Activated effector memory CD4-positive, alpha-beta T cell treated with anti-CD3 and anti-CD28 coated beads, Interleukin-2, amount 50 U/mL, for 16 hours (primary cell): ENCODE measurements around the gene PI4KB.

Source experiments
- DNase-seq: peaks from one replicate; pipeline ENCODE4 v3.0.0-alpha.2; 2020

PI4KB gene

DNA sequence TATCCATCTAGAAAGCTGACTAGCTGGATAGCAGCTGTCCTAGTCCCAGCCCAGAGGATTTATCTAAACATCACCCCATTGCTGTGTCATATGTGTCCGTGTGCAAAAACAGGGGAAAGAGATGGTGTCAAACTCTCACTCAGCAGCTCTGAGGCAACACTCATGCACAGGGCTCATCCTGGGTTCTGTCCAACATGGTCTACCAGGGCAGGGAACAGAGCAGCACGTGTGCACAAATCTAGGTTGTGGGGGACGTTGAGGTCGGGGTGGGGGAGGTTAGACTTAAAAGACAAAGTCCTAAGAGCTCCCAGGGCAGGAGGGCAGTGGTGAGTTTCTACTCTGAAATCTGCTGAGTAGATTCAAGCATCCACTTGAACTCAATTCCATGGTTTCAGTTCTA lies 16.2 kb downstream of the PI4KB start:
- no peak for DNase-seq

DNA sequence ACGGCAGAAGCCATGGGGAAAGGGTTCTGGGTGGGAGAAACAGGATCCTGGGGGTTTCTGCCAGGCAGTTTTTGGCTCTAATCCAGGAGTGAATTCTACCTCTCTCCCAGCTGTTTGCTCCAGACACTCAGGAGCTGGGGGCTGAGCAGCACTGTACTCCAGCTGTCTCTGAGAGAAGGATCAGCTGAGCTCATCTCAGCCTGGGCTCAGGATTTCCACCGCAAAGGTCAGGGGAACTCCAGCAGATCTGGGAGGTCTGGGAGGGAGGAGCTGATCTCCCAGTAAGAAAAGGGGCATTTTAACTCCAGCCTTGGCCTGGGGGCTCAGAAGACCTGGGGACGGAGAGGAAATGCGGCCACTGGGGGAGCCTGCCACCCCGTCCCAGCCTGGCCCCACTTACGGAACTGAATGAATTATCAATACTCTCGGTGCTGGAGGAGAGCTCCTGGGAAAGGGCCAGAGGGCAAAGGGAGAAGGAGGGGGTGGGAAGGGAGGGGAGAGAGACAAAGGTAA lies 17.3 kb downstream of the PI4KB start:
- no peak for DNase-seq

DNA sequence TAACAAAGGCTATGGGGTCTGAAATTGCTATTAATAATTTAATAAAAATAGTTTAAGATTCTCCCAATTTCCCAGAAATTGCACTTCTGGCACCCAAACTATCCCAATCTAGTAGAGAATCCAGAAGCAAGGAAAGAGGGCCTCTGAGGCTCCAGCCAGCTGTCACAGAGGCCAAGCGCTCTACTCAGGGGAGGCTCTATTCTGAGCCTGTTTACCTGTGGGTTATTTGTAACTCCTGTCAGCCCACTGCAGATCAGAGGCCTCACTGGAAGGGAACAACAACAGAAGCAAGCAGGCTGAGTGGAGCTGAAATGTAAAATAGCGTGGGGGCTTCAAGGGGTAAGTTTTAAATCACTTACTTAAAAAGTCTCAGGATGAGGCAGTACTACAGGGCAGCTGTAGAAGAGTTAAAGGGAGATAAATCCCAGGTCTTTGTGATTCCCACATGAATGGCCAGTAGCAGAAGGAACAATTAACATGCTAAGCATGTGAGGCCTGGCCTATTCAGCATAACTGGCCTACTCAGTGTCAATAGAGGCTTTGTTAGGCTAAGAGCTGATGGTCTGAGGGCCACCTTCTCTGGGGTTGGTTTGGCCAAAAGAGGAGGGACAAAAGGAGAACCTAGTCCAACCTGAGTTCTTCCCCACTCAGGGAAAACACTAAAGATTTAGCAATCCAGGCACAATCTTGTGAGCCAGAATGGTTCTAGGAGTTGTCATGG lies 32.3 kb downstream of the PI4KB start:
- no peak for DNase-seq

DNA sequence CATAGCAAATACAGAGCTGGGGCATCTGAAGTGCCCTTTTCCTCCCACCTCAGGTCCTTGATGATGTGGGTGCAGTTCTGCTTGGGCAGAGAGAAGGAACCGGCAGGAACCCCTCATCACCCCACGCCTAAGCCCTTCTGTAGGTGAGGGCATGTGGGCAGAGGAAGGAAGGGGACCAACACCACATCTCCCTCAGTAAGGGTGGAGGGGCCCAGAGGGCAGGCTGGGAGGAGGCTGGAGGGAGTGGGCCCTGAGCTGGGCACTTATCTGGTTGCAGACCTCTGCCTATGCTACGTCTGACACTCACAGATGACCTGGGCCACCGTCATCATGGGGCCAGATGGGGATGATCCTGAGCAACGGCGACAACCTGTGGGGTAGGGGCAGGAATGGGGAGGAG lies 34.1 kb downstream of the PI4KB start:
- DNase-seq, result no peak

DNA sequence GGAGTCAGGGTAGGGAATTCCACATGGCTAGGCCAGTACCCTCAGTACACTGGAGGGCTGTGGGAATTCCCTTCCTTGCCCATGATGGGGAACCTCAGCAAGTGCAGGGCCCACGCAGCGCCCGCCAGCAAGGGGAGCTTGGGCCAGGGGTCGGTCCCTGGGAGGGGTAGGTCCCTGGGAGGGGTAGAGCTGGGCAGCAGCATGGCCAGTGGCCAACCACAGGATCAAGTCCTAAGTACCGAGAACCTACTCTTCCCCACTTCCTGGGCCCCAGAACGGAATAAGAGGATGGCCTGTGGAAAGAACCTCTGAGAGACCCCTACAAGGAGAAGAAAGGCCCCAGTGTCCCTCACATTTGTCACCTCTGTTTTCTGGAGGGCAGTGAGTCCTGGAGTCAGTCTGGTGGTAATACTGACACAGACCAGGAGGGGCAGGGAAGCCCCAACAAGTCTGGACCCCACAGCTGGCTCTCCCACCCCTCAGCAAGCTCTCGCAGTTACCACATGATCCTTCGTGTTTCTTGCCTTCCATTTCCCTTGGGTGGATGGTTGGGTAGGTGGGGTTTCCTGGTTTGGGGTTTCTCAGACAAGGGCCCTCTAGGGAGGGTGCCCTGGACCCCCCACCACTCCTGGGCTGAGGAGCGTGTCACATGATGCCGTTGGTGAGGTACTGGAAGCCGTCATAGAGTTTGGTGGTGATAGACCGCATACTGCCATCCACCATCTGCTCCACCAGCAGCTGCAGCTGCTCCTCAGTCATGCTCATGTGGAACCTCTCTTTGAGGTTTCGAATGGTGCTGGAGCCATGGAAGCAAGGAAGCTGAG lies 34.8 kb downstream of the PI4KB start:
- no peak for DNase-seq

DNA sequence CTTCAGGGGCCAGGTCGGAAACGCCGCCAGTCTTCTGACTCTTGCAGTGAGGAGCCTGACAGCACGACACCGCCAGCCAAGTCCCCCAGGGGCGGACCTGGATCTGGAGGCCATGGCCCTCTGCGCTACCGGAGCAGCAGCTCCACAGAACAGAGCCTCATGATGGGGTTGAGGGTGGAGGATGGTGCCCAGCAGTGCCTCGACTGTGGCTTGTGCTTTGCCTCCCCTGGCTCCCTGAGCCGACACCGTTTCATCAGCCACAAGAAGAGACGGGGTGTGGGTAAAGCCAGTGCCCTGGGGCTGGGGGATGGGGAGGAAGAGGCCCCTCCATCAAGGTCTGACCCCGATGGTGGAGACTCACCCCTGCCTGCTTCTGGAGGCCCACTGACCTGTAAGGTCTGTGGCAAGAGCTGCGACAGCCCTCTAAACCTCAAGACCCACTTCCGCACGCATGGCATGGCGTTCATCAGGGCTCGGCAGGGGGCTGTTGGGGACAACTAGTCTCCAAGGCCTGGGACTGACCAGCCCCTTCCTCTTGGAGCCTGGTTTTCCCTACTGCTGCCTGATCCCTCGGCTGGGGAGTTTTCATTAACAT lies 36.4 kb downstream of the PI4KB start:
- DNase-seq, result no peak

DNA sequence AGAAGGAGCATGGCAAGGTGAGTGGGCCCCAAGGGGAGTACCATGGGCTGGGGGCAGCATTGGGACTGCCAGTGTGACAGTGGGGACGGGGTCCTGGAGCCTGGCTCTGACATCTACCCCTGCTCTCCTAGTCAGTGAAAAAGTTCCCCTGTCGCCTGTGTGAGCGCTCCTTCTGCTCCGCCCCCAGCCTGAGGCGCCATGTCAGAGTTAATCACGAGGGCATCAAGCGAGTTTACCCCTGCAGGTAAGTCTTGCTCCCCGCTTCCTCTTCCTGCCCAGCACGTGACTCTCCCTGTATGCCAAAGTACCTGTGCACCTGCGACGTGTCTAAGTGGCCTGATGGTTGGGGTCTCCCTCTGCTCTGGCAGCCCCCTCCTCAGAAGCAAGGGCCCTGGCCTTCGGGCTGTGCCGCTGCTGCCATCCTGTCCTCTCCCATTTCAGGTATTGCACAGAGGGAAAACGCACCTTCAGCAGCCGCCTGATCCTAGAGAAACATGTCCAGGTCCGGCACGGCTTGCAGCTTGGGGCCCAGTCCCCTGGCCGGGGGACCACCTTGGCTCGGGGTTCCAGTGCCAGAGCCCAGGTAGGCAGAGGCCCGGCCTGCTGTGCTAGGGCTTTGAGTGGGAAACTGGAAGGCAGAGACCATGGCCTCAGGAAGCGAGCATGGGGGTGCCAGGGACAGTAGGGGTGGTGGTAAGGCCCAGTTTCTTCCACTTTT lies 37.1 kb downstream of the PI4KB start:
- no peak for DNase-seq

DNA sequence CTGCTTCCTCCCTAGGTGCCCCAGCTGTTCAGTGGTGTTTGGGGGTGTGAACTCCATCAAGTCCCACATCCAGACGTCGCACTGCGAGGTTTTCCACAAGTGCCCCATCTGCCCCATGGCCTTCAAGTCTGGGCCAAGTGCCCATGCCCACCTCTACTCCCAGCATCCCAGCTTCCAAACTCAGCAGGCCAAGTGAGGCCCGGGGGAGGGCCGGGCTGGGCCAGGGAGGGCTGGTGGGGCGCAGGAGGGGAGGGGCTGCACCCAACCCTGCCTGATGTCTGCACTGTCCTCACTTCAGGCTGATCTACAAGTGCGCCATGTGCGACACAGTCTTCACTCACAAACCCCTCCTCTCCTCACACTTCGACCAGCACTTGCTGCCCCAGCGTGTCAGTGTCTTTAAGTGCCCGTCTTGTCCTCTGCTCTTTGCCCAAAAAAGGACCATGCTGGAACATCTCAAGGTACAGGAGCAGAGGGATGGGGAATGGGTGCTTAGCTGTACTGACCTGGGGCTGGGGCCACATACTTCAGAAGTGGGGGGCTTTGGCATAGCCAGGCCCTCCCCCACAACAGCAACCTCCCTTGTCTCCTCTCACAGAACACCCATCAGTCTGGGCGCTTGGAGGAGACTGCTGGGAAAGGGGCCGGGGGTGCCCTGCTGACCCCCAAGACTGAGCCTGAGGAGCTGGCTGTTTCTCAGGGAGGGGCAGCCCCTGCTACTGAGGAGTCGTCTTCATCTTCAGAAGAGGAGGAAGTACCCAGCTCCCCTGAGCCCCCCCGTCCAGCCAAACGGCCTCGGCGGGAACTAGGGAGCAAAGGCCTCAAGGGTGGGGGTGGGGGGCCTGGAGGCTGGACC lies 37.9 kb downstream of the PI4KB start:
- DNase-seq, result no peak

DNA sequence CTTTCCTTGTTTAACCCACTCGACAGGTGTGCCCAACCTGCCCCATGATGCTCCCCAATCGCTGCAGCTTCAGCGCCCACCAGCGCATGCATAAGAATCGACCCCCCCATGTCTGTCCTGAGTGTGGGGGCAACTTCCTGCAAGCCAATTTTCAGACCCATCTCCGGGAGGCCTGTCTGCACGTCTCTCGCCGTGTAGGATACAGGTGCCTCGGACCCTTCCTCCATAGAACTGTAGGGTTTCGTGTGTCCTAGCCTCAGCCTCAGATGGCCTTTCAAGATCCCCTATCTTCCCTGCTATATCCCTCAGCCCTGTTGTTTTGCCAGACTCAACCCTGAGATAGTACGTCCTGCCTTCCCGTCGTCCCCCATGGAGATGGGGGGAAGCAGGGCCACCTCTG lies 38.7 kb downstream of the PI4KB start:
- DNase-seq, result no peak

DNA sequence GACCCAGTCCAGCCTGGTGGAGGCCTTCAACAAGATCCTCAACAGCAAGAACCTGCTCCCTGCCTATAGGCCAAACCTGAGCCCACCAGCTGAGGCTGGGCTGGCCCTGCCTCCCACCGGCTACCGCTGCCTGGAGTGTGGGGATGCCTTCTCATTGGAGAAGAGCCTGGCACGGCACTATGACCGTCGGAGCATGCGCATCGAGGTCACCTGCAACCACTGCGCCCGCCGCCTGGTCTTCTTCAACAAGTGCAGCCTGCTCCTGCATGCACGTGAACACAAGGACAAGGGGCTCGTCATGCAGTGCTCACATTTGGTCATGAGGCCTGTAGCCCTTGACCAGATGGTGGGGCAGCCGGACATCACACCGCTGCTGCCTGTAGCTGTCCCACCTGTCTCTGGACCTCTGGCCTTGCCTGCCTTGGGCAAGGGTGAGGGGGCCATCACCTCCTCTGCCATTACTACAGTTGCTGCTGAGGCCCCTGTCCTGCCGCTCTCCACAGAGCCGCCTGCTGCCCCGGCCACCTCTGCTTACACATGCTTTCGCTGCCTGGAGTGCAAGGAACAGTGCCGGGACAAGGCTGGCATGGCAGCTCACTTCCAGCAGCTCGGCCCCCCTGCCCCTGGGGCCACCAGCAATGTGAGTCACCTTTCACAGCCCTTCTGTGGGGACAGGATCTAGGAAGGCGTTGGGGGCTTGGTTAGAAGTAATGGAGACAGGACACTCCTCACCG lies 39.3 kb downstream of the PI4KB start:
- no peak for DNase-seq

DNA sequence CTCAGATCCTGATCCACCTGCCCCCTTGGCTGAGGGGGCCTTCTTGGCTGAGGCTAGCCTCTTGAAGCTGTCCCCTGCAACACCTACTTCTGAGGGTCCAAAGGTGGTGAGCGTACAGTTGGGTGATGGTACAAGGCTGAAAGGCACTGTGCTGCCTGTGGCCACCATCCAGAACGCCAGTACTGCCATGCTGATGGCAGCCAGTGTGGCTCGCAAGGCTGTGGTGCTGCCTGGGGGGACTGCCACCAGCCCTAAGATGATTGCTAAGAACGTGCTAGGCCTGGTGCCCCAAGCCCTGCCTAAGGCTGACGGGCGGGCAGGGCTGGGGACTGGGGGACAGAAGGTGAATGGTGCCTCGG lies 39.9 kb downstream of the PI4KB start:
- DNase-seq, result no peak

DNA sequence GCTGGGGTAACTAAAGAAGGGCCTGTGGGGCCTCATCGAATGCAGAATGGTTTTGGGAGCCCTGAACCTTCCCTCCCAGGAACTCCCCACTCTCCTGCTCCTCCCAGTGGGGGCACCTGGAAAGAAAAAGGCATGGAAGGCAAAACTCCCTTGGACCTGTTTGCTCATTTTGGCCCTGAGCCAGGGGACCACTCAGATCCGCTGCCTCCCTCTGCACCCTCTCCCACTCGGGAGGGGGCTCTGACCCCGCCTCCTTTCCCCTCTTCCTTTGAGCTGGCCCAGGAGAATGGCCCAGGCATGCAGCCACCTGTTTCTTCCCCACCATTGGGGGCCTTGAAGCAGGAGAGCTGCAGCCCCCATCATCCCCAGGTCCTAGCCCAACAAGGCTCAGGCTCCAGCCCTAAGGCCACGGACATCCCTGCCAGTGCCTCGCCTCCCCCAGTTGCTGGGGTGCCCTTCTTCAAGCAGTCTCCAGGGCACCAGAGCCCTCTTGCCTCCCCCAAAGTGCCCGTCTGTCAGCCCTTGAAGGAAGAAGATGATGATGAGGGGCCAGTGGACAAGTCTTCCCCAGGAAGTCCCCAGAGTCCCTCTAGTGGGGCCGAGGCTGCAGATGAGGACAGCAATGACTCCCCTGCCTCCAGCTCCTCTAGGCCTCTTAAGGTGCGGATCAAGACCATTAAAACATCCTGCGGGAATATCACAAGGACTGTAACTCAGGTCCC lies 40.4 kb downstream of the PI4KB start:
- DNase-seq, result no peak

DNA sequence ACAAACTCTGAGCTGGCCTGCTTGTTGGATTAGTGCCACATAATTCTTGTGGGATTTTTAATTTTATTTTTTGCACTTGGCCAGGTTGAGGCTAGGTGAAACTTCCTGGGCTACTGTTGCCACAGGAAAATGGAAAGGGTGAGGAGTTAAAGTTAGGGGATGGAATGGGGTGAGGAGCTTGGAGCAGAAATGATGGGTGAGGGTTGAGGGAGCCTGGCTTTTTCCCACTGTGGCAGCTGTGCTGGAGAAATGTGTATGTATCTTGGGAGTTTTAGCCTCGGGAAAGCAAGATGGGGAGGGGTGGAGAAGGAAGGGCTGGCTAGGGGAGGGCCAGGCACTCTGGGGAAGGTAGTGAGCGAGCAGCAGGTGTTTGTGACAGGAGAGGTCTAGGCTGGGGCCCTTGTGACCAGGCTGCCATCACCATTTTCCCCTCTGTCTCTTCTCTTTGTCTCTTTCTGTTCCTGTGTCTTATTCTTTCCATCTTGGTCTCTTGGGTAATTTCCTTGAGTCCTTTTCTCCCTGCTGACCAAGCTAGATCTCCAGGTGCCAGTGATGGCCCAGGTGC lies 43.1 kb downstream of the PI4KB start:
- DNase-seq, result no peak

DNA sequence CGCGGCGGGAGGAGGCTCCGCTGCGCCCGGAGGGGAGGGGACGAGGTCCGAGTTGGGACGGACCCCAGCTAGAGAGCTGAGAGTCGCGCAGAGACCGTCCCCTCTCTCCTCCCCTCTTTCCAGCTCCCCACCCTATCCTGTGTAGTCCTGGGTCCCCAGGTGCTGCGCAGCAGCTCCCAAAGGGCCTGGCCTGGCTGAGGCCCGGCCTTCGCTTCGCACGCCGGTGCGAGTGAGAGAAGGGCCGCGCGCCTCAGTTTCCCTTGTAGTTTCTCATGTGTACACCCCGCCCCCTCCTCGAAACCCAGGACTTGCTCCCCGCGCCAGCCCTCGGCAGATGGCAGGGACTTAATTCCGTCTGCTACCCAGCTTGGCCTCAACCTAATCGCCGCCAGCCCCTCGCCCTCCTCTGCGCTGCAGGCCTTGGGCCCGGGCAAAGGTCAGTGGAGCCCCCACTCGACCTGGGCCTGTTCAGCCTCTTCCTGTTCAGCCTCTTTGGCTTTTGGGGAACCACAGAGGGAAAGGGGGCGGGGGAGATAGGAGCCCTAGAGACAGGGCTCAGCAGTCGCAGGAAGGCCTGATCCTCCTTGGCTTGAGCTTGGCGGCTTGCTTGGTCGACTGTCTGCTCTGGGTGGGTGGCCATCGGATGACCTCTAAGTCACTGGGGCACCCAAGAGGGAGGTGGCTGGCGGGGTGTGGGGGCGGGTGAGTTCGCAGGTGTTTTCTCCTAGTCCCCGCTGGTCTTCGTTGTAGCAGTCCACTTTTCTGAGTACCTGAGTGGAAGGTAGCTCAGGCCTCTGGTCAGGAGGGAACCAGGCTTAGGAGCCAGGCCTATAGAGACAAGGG lies 44.1 kb downstream of the PI4KB start:
- DNase-seq, result peak; percentile 72

DNA sequence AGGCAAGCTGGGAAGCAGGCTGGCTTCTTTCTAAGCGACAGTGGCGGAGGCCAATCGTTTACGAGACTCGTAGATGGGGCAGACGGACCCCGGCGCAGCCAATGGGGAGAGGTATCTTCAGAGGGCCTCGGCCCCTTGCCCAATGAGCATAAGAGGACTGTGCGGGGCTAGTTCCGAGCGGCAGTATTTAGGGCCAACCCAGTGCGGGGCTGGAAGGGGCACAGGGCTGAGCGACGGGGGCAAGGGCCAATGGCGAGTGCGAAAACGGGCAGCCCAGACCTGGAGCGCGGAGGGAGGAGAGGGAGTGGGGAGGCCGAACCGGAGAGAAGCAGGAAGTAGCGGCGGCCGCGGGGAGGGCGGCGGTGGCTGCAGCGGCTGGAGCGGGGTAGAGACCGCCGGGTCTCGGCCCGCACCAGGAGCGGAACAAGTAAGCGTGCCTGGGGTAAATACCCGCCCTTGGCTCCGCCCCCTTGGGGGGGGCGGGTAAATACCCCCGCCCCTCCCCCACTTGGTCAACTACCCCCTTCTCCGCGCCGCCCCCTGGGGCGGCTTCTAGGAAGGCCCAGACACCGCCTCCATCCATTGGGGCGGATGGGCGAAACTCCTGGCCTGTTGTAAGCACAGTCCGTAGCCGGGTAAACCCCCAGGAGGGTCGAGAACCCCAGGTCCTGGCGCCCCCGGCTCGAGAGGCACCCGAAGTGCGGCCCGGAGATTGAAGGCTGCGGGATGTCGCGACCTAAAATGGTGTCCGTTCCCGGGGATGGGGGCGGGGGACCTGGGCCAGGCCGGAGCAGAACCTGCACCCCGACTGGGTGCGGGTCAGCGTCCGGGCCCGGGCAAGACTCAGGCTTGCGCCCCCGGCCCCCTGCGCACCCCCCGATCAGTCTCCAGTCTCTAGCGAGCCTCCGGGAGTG lies 45.0 kb downstream of the PI4KB start, which contains the start of gene ZNF687:
Gene ZNF687 (plus strand): TSS at position 331 of the 914 bp plus-strand sequence. CDS start 3,993 bp downstream, outside the sequence.
- DNase-seq, result peak; percentile 99

DNA sequence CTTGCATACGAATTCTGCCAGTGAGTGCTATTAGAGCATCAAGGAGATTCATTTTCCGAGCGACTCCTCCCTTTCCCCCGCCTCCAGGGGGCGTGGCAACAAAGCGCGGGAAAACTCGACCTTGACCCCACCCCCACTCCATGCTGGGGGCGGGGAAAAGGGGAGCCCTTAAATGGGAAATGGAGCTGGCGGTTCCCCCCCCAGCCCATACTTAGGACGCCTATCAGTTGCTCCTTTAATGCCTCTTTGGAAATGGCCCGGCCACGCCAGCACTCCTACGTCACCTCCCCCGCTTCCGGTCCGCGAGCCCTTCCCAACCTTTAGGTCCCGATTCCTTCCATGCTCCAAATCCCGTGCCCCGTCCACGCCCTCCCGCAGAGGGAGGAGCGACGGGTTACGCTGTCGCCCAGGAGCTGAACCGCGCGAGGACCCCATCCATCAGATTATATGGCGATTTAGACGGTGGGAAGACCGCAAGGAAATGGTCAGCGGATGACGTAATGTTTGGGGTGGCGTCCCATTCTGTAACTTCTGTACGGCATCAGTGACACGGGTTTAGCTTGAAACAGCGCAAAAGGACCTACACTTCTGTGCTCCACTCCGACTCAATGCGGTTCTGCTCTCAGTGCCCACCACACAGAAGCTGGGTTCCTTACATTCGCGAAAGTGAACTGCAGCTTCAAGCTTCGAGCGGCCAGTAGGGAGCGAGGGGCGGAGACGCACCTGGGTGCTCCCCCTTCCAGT lies 45.8 kb downstream of the PI4KB start:
- peak; percentile 98 for DNase-seq

DNA sequence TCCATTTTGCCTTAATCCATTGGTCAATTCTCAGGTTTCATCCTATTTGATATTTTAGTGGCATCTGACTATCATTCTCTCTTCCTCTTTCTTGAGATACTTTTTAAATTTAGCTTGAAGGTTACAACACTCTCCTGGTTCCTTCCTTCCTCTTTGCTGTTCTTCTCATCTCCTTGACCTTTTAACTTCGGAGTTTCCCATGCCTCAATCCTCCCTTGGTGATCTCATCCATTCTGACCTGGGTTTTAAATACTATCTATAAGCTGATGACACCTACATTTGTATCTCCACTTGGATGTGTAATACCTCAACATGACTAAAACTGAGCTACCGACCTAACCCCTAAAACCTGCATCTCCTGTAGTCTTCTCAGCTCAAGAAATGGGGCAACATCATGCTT lies 50.0 kb downstream of the PI4KB start:
- no peak for DNase-seq
